ENCODE measurements around the gene XPO4. TPM values are rescaled to one million over a fixed set of nuclear protein-coding genes. Genes with fewer than 3 reads are reported as not detected.

XPO4 gene
- total RNA-seq, 2 donors from 2014 or later = 19.3 to 24.8 TPM

GRCh38 chr13:20840568-20840967 lies 62.0 kb downstream of the XPO4 start:
- Histone ChIP-seq H3K27ac (no peak overlapping the region), H3K36me3 (peaks cover 15% of the 10 kb centered on the region), H3K4me1 (ENCODE audit: control insufficient read depth in 1 of 2, low read depth in 2 of 2) (peaks cover 0 to 13% of the 10 kb centered on the region in 2 donors), H3K4me3 (no peak overlapping the region), H3K27me3 (replicated peaks; ENCODE audit: insufficient read depth) (no peaks in the 10 kb centered on the region), H3K9me3 (no peaks in the 10 kb centered on the region)
- no peak for ATAC-seq (ENCODE audit: insufficient number of reproducible peaks, low FRiP score, low read depth)
- no peak for TF ChIP-seq CTCF (IDR thresholded peaks at IDR 0.05)
- DNase-seq (ENCODE audit: low spot score) = no peak

- Histone ChIP-seq H3K4me1 (ENCODE audit: control insufficient read depth in 1 of 2, low read depth in 2 of 2) (no peaks in the 10 kb centered on the region), H3K36me3 (peaks cover 7% of the 10 kb centered on the region), H3K9me3 (no peaks in the 10 kb centered on the region), H3K27me3 (replicated peaks; ENCODE audit: insufficient read depth) (no peaks in the 10 kb centered on the region), H3K27ac (no peak overlapping the region), H3K4me3 (no peak overlapping the region)
- TF ChIP-seq CTCF (IDR thresholded peaks at IDR 0.05) = no peak
- no peak for ATAC-seq (ENCODE audit: insufficient number of reproducible peaks, low FRiP score, low read depth)
- no peak for DNase-seq (ENCODE audit: low spot score)
Observed at GRCh38 chr13:20833900-20834679, 68.5 kb downstream of the XPO4 start.

- H3K9me3 ChIP-seq = no peaks in the 10 kb centered on the region
- DNase-seq (ENCODE audit: low spot score) (no peak), ATAC-seq (ENCODE audit: insufficient number of reproducible peaks, low FRiP score, low read depth) (no peak)
- H3K27me3 ChIP-seq (replicated peaks; ENCODE audit: insufficient read depth) = no peaks in the 10 kb centered on the region
- no peak overlapping the region for H3K4me3 ChIP-seq
- H3K27ac ChIP-seq = no peak overlapping the region
- peaks cover 0 to 8% of the 10 kb centered on the region in 2 donors for H3K4me1 ChIP-seq (ENCODE audit: control insufficient read depth in 1 of 2, low read depth in 2 of 2)
- no peak for TF ChIP-seq CTCF (IDR thresholded peaks at IDR 0.05)
- H3K36me3 ChIP-seq = peaks cover 6% of the 10 kb centered on the region
Observed at GRCh38 chr13:20832861-20833260, 69.7 kb downstream of the XPO4 start.

GRCh38 chr13:20831933-20832332 lies 70.6 kb downstream of the XPO4 start:
- no peak for ATAC-seq (ENCODE audit: insufficient number of reproducible peaks, low FRiP score, low read depth)
- no peak for DNase-seq (ENCODE audit: low spot score)
- no peak overlapping the region for H3K4me3 ChIP-seq
- H3K36me3 ChIP-seq = no peaks in the 10 kb centered on the region
- no peaks in the 10 kb centered on the region for H3K9me3 ChIP-seq
- no peaks in the 10 kb centered on the region for H3K27me3 ChIP-seq (replicated peaks; ENCODE audit: insufficient read depth)
- no peak for TF ChIP-seq CTCF (IDR thresholded peaks at IDR 0.05)
- H3K27ac ChIP-seq = no peak overlapping the region
- peaks cover 0 to 9% of the 10 kb centered on the region in 2 donors for H3K4me1 ChIP-seq (ENCODE audit: control insufficient read depth in 1 of 2, low read depth in 2 of 2)

GRCh38 chr13:20831254-20831653 lies 71.3 kb downstream of the XPO4 start:
- Histone ChIP-seq H3K9me3 (no peaks in the 10 kb centered on the region), H3K36me3 (no peaks in the 10 kb centered on the region), H3K27ac (no peak overlapping the region), H3K4me3 (no peak overlapping the region), H3K4me1 (ENCODE audit: control insufficient read depth in 1 of 2, low read depth in 2 of 2) (peaks cover 0 to 9% of the 10 kb centered on the region in 2 donors), H3K27me3 (replicated peaks; ENCODE audit: insufficient read depth) (no peaks in the 10 kb centered on the region)
- no peak for DNase-seq (ENCODE audit: low spot score)
- no peak for TF ChIP-seq CTCF (IDR thresholded peaks at IDR 0.05)
- ATAC-seq (ENCODE audit: insufficient number of reproducible peaks, low FRiP score, low read depth) = no peak
